Forelimb muscle (tissue), 1 donor: ENCODE measurements around the gene ADGRG7. TPM values are rescaled to one million over a fixed set of nuclear protein-coding genes. Genes with fewer than 3 reads are reported as not detected.
"Not testable (repeated sequence)": the region's sequence is repeated elsewhere in the genome, so short reads cannot be mapped to it uniquely, and the experiment has no call there.

Experiments
- DNase-seq: peaks from one replicate; pipeline ENCODE4 v3.0.0-alpha.2; 2013; ENCODE audit warnings: low read depth
- polyA plus RNA-seq: library from polyadenylated mRNA; unstranded; fragments of 120-200 nt; gene quantifications from one replicate; pipeline ENCODE4 v1.2.1, GENCODE V29; 2013; ENCODE audit not compliant: insufficient read length

Gene ADGRG7
- polyA plus RNA-seq, 1 donor, result not detected

GRCh38 chr3:100647657-100648056 lies 38.3 kb downstream of the ADGRG7 start:
- no peak for DNase-seq

- peak; percentile 31 for DNase-seq
These were observed 41.5 kb downstream of the ADGRG7 start for GRCh38 chr3:100650651-100651619.

- no peak for DNase-seq
These were observed 44.3 kb downstream of the ADGRG7 start for GRCh38 chr3:100653604-100654294.

- no peak for DNase-seq
These were observed 47.5 kb downstream of the ADGRG7 start for GRCh38 chr3:100656945-100657344.

GRCh38 chr3:100661294-100661693 lies 51.9 kb downstream of the ADGRG7 start:
- DNase-seq, result not testable (repeated sequence)

- no peak for DNase-seq
These were observed 52.9 kb downstream of the ADGRG7 start for GRCh38 chr3:100662113-100662823.

GRCh38 chr3:100665230-100665629 lies 55.8 kb downstream of the ADGRG7 start:
- no peak for DNase-seq

- not testable (repeated sequence) for DNase-seq
These were observed 57.3 kb downstream of the ADGRG7 start for GRCh38 chr3:100666699-100667098.

GRCh38 chr3:100667316-100667715 lies 57.9 kb downstream of the ADGRG7 start:
- DNase-seq, result not testable (repeated sequence)

- DNase-seq, result not testable (repeated sequence)
These were observed 61.6 kb downstream of the ADGRG7 start for GRCh38 chr3:100670995-100671394.

- DNase-seq, result no peak
These were observed 72.1 kb downstream of the ADGRG7 start for GRCh38 chr3:100681496-100681895.

GRCh38 chr3:100682056-100682853 lies 72.9 kb downstream of the ADGRG7 start:
- no peak for DNase-seq

GRCh38 chr3:100682854-100683760 lies 73.7 kb downstream of the ADGRG7 start:
- no peak for DNase-seq

- no peak for DNase-seq
These were observed 83.8 kb downstream of the ADGRG7 start for GRCh38 chr3:100693225-100693624.

- DNase-seq, result no peak
These were observed 86.3 kb downstream of the ADGRG7 start for GRCh38 chr3:100695696-100696095.

GRCh38 chr3:100696161-100696560 lies 86.8 kb downstream of the ADGRG7 start:
- DNase-seq, result no peak

- no peak for DNase-seq
These were observed 87.8 kb downstream of the ADGRG7 start for GRCh38 chr3:100697172-100697571.

- no peak for DNase-seq
These were observed 88.4 kb downstream of the ADGRG7 start for GRCh38 chr3:100697723-100698285.

- no peak for DNase-seq
These were observed 89.3 kb downstream of the ADGRG7 start for GRCh38 chr3:100698736-100699135.

- DNase-seq, result no peak
These were observed 91.3 kb downstream of the ADGRG7 start for GRCh38 chr3:100700708-100701107.
